ENCODE data around the gene TEX10. TPM values are rescaled to one million over a fixed set of nuclear protein-coding genes. Genes with fewer than 3 reads are reported as not detected.

TEX10 gene
- total and polyA plus RNA-seq, 2 of the 4 experiments (the other 2 are of a cell fraction), result 16.2 to 43.9 TPM

DNA sequence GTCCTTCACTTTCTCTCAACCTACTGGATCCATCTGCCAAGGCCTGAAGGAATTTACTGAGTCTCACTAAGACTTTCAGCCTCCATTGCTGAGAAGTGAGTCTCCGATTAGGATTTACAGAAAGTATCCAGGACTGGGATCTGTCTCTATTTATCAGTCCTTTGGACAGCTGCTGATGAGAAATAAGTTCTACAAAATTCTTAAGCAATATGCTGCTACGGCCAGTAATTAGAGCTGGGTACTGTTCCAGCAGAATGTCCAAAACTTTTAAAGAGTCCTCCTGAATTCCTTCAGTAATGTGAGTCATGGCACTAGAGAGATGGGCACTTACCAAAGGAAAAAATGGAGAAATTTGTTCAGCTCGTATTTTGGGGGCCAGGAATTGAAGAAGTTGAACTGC is 5.9 kb downstream of the TEX10 start:
- Histone ChIP-seq H3K18ac (ENCODE audit: low read depth, low read length) (no peak overlapping the region), H3K4me1 (ENCODE audit: control insufficient read depth, insufficient read depth, low read length) (peaks cover 2% of the 10 kb centered on the region; the same call in 1 of the 2 replicates), H2AK5ac (ENCODE audit: low read depth, low read length) (no peak overlapping the region), H3K56ac (ENCODE audit: extremely low read depth, insufficient read depth, low read length) (no peak overlapping the region), H3K36me3 (ENCODE audit: control insufficient read depth, insufficient read depth, low read length) (0 out of 2 replicates have a peak, but pooled peaks cover 3% of the 10 kb centered on the region), H2BK20ac (ENCODE audit: low read depth, low read length) (no peak overlapping the region), H2BK120ac (ENCODE audit: low read depth, low read length) (no peak overlapping the region), H2AK9ac (replicated peaks; ENCODE audit: low read depth, low read length, poor library complexity) (no peak overlapping the region), H3K27ac (ENCODE audit: insufficient read depth, low read length) (peak overlapping the region; percentile 1; the same call in 1 of the 2 replicates), H3K79me1 (ENCODE audit: low read depth in 1 of 2, low read length in 2 of 2) (peaks cover 5 to 56% of the 10 kb centered on the region in 2 experiments; a peak in 2 of 4 replicates), H3K9me1 (ENCODE audit: insufficient read depth, low read length) (peaks cover 13% of the 10 kb centered on the region), H3K9me3 (ENCODE audit: control insufficient read depth, insufficient read depth, low read length) (no peaks in the 10 kb centered on the region), H3K23ac (ENCODE audit: low read depth, low read length) (no peak overlapping the region), H3K4me2 (ENCODE audit: low read depth, low read length) (peak overlapping the region; percentile 31; the same call in 1 of the 2 replicates), H3K4me3 (ENCODE audit: insufficient read depth, low read depth, low read length) (no peak overlapping the region), H4K8ac (ENCODE audit: low read depth in 2 of 2, low read length in 2 of 2) (0 out of 4 replicates have a peak overlapping the region, but pooled peaks of 1 of the 2 experiments have one; percentile 4), H4K5ac (ENCODE audit: low read depth, low read length) (no peak overlapping the region), H4K91ac (ENCODE audit: insufficient read depth, low read depth, low read length) (no peak overlapping the region), H2BK5ac (ENCODE audit: low read depth, low read length, poor library complexity, severe bottlenecking) (peak overlapping the region; percentile 40), H3K9ac (ENCODE audit: low read depth, low read length) (no peak overlapping the region), H3K4ac (ENCODE audit: low read depth, low read length) (no peak overlapping the region), H3K14ac (replicated peaks; ENCODE audit: low read depth, low read length) (no peak overlapping the region), H3K27me3 (ENCODE audit: control insufficient read depth, insufficient read depth, low read length) (no peaks in the 10 kb centered on the region), H4K20me1 (ENCODE audit: insufficient read depth, low read length) (peaks cover 31% of the 10 kb centered on the region), H2AFZ (replicated peaks; ENCODE audit: low read length, poor library complexity) (no peak overlapping the region), H2BK15ac (ENCODE audit: low read depth, low read length) (no peak overlapping the region)
- no peak for TF ChIP-seq ELK1 (IDR thresholded peaks at IDR 0.05; ENCODE audit: borderline replicate concordance, low read depth, low read length)
- peak; percentile 66; the same call in 1 of the 2 replicates for TF ChIP-seq CEBPB (IDR thresholded peaks at IDR 0.05; ENCODE audit: low read depth, low read length)
- TF ChIP-seq NFE2L2 (IDR thresholded peaks at IDR 0.05; ENCODE audit: low read depth, low read length), result no peak
- no peak for TF ChIP-seq BHLHE40 (IDR thresholded peaks at IDR 0.05; ENCODE audit: low read depth, low read length)
- TF ChIP-seq CHD1 (IDR thresholded peaks at IDR 0.05; ENCODE audit: low read depth, low read length), result no peak
- TF ChIP-seq POLR2A (IDR thresholded peaks at IDR 0.05; ENCODE audit: low read depth, low read length), result no peak
- no peak for TF ChIP-seq RFX5 (IDR thresholded peaks at IDR 0.05; ENCODE audit: low read depth, low read length)
- no peak for TF ChIP-seq FOS (IDR thresholded peaks at IDR 0.05; ENCODE audit: low read depth, low read length)
- BruUV-seq (replicated peaks), result no TSS peak
- ChIA-PET POLR2A (ENCODE audit: unreplicated experiment) (no interaction called here), CTCF (no interaction called here)
- in situ Hi-C loops (cut with MboI; ENCODE audit: low sequenced_read_pairs), result loop anchor here (10.0 kb wide), 1 partner anchor 238 kb away; no protein-coding TSS in a partner anchor
- peak; percentile 53 for DNase-seq
- intact Hi-C loops (cut with micrococcal nuclease), result loop anchor here (2.0 to 5.0 kb wide), 2 partner anchors 82 to 250 kb away; no protein-coding TSS in a partner anchor
- ATAC-seq (ENCODE audit: low read depth), result peak; percentile 77
- dilution Hi-C loops (cut with HindIII; ENCODE audit: low sequenced_read_pairs, unreplicated experiment), result no loop called here
- 60% methylated on average over 1 of the region's 3 CpGs; no CpG with 5 or more reads in 1 of the 2 experiments for WGBS, 2 experiments (ENCODE audit: extremely low coverage in 2 of 2, insufficient read length in 1 of 2)

Measured in IMR-90 (cell line).